GM18868 (cell line): ENCODE measurements around the gene EPB41.
"Not testable (repeated sequence)": the region's sequence is repeated elsewhere in the genome, so short reads cannot be mapped to it uniquely, and the experiment has no call there.

Experiments
- ATAC-seq: cut with Tn5 transposase; IDR thresholded peaks from one replicate; pipeline ENCODE4 v1.9.1; 2021; ENCODE audit warnings: mild to moderate bottlenecking, moderate library complexity; ENCODE audit not compliant: unreplicated experiment

Gene EPB41

GRCh38 chr1:29094954-29095353, 180.6 kb downstream of the EPB41 start:
- ATAC-seq = no peak

GRCh38 chr1:29096231-29096886, 182.0 kb downstream of the EPB41 start:
- no peak for ATAC-seq

- no peak for ATAC-seq
These were observed 184.9 kb downstream of the EPB41 start for GRCh38 chr1:29099286-29099685.

- ATAC-seq = no peak
These were observed 186.1 kb downstream of the EPB41 start for GRCh38 chr1:29100487-29100886.

- no peak for ATAC-seq
These were observed 191.5 kb downstream of the EPB41 start for GRCh38 chr1:29105822-29106221.

GRCh38 chr1:29108041-29108440, 193.7 kb downstream of the EPB41 start:
- ATAC-seq = not testable (repeated sequence)

GRCh38 chr1:29112705-29113412, 198.5 kb downstream of the EPB41 start:
- no peak for ATAC-seq

GRCh38 chr1:29113413-29114117, 199.2 kb downstream of the EPB41 start:
- ATAC-seq = no peak

GRCh38 chr1:29114654-29115053, 200.3 kb downstream of the EPB41 start:
- no peak for ATAC-seq

GRCh38 chr1:29117381-29117780, 203.0 kb downstream of the EPB41 start:
- no peak for ATAC-seq

GRCh38 chr1:29119121-29119929, 205.0 kb downstream of the EPB41 start:
- ATAC-seq = no peak

- ATAC-seq = no peak
These were observed 206.0 kb downstream of the EPB41 start for GRCh38 chr1:29120367-29120766.

- ATAC-seq = no peak
These were observed 206.6 kb downstream of the EPB41 start for GRCh38 chr1:29120947-29121485.

GRCh38 chr1:29121516-29121935, 207.2 kb downstream of the EPB41 start:
- ATAC-seq = no peak

GRCh38 chr1:29121936-29122681, 207.7 kb downstream of the EPB41 start:
- ATAC-seq = no peak

- ATAC-seq = no peak
These were observed 208.3 kb downstream of the EPB41 start for GRCh38 chr1:29122682-29123052.

GRCh38 chr1:29123053-29123886, 208.9 kb downstream of the EPB41 start:
- no peak for ATAC-seq

- ATAC-seq = no peak
These were observed 209.6 kb downstream of the EPB41 start, which contains the start of gene TMEM200B for GRCh38 chr1:29123887-29124365. Gene TMEM200B, minus strand, starts transcription at chr1:29123903. Its CDS starts 2,075 bp downstream, at chr1:29121828.
